IPS DF 6.9 (cell line): Measurements from ENCODE around the gene PCNA.
"Not testable (repeated sequence)": the region's sequence is repeated elsewhere in the genome, so short reads cannot be mapped to it uniquely, and the experiment has no call there.

Experiments used
- DNase-seq: peaks from one replicate; pipeline ENCODE4 v3.0.0-alpha.2; 2013; ENCODE audit warnings: low read depth, low spot score
- H3K27ac ChIP-seq: one replicate; pipeline ENCODE4 v1.5.1; 2013; ENCODE audit warnings: low read length, control low read depth
- H3K27me3 ChIP-seq: 2 replicates; pipeline ENCODE4 v1.6.1; 2013; ENCODE audit warnings: mild to moderate bottlenecking, low read length; ENCODE audit not compliant: control insufficient read depth, insufficient read depth
- H3K36me3 ChIP-seq: 2 replicates; pipeline ENCODE4 v1.6.1; 2013; ENCODE audit warnings: low read length; ENCODE audit not compliant: control insufficient read depth, insufficient read depth
- H3K4me1 ChIP-seq: 2 replicates; pipeline ENCODE4 v1.6.1; 2013; ENCODE audit warnings: low read length; ENCODE audit not compliant: control insufficient read depth, insufficient read depth
- H3K4me3 ChIP-seq: 2 replicates; pipeline ENCODE4 v1.5.1; 2013; ENCODE audit warnings: mild to moderate bottlenecking, low read length
- H3K9me3 ChIP-seq: 2 replicates; pipeline ENCODE4 v1.6.1; 2013; ENCODE audit warnings: low read length, inconsistent platforms; ENCODE audit not compliant: control insufficient read depth, insufficient read depth
- WGBS: extraction: QIAGEN DNeasy Blood & Tissue Kit; methylation state at CpG from one replicate; pipeline ENCODE4 v1.1.7; 2013; ENCODE audit warnings: mixed read lengths, missing lambda C conversion rate; ENCODE audit not compliant: insufficient read length, insufficient coverage; 5-methylcytosine and 5-hydroxymethylcytosine counted together

The PCNA gene

DNA sequence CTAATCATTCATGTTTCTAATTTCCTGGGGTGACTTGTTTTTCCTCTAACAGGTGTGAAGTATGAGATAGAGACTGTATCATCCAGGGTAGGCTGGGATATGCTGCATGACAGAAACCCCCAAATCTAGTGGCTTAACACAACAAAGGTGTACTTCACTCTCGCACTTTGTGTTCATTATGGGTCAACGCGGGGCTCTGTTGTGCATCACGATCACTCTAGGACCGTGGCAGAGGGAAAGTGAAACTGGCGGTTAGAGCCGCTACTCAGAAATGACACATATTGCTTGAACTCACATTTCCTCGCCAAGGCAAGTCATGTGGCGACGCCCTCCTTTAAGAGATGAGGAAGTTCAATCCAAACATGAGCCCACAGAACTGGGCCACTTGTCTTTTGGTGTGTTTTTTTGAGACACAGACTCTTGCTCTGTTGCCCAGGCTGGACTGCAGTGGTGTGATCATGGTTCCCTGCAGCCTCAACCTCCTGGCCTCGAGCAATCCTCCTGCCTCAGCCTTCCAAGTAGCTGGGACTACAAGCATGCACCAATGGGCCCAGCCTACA, 41.3 kb downstream of the PCNA start:
- H3K4me3 ChIP-seq = no peak overlapping the region
- no peaks in the 10 kb centered on the region for H3K27me3 ChIP-seq
- H3K36me3 ChIP-seq = no peaks in the 10 kb centered on the region
- no peak for DNase-seq
- no peaks in the 10 kb centered on the region for H3K9me3 ChIP-seq
- 0 out of 2 replicates have a peak, but pooled peaks cover 1% of the 10 kb centered on the region for H3K4me1 ChIP-seq
- no peak overlapping the region for H3K27ac ChIP-seq
- WGBS = no CpG with 5 or more reads among the region's 11 CpGs

DNA sequence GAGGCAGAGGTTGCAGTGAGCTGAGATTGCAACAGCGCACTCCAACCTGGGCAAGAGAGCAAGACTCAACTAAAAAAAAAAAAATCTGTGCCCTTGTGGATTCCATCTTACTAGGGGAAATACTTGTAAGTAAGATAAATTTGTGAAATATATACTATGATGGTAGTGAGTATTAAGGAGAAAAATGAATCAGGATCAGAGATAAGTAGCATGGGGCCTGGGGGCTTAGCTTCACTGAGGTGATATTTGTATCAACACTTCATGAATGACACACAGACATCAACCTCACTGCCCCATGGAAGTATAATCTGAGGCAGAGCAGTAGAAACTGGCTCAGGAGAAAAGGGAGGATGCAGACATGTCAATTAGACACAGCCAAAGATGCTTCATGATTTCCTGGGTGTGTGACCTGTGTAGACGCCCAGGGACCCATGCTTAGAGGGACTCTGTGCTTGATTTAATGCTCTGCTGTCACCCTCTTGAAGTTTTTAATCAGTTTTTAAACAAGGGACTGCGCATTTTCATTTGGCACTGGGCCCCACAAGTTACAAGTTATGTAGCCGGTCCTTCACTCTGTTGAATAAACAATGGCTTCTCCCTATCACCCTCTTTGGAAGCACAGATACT, 41.9 kb downstream of the PCNA start:
- Histone ChIP-seq H3K36me3 (no peaks in the 10 kb centered on the region), H3K4me1 (peaks cover 1% of the 10 kb centered on the region; the same call in 1 of the 2 replicates), H3K27me3 (no peaks in the 10 kb centered on the region), H3K9me3 (no peaks in the 10 kb centered on the region), H3K4me3 (no peak overlapping the region), H3K27ac (no peak overlapping the region)
- no CpG with 5 or more reads among the region's 4 CpGs for WGBS
- DNase-seq = no peak

DNA sequence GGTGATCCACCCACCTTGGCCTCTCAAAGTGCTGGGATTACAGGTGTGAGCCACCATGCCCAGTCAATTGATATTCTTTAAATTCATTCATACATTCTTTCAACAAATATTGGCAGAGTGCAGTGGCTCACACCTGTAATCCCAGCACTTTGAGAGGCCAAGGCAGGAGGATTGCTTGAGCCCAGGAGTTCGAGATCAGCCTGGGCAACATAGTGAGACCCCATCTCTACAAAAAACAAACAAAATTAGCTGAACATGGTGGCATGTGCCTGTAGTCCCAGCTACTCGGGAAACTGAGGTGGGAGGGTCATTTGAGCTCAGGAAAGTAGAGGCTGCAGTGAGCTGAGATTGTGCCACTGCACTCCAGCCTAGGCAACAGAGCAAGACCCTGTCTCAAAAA, 42.8 kb downstream of the PCNA start:
- not testable (repeated sequence) for DNase-seq, H3K9me3 ChIP-seq, H3K4me1 ChIP-seq, H3K4me3 ChIP-seq, H3K36me3 ChIP-seq, H3K27ac ChIP-seq, H3K27me3 ChIP-seq
- WGBS = no CpG with 5 or more reads among the region's 2 CpGs

DNA sequence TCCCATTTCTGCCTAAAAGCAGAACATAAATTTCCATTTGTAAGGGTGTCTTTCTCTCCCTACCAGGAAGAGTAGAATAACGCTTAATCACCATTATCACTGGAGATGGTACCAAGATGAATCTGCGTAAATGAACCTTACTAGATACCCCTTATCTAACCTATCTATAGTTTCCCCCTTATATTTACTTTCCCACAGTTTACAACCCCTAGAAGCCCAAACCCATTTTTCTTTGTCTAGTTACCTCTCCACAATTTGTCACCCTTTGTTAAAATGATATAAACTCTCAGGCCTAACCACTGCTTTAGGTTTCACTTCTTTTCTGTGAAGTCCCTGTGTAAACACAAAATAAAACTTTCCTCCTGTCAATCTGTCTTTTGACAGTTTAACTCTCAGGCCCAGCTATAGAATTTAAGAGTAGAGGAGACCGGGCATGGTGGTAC, 45.5 kb downstream of the PCNA start:
- Histone ChIP-seq H3K4me3 (no peak overlapping the region), H3K36me3 (no peaks in the 10 kb centered on the region), H3K27ac (no peak overlapping the region), H3K4me1 (peaks cover 1% of the 10 kb centered on the region; the same call in 1 of the 2 replicates), H3K27me3 (no peaks in the 10 kb centered on the region), H3K9me3 (no peaks in the 10 kb centered on the region)
- DNase-seq = no peak
- no CpG with 5 or more reads among the region's 3 CpGs for WGBS

DNA sequence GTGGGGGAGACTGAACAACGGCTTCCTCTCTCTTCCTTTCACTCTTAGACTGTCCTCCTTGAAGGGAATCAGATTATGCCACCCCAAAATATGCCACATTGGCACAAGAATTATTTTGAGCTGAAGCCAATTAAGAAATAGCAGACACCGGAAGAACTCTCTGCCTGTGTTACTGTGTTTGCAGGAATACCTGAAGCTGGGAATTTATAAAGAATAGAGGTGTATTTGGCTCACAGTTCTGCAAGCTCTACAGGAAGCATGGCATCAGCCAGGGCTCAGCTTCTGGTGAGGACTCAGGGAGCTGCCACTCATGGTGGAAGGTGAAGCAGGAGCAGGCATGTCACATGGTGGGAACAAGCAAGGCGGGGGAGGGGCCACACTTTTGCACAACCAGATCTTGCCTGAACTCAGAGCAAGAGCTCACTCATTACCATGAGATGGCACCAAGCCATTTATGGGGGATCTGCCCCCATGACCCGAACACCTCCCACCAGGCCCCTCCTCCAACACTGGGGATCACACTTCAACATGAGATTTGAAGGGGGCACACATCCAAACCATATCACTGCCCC, 46.0 kb downstream of the PCNA start:
- Histone ChIP-seq H3K36me3 (no peaks in the 10 kb centered on the region), H3K27me3 (no peaks in the 10 kb centered on the region), H3K9me3 (no peaks in the 10 kb centered on the region), H3K4me1 (peaks cover 1% of the 10 kb centered on the region; the same call in 1 of the 2 replicates), H3K4me3 (no peak overlapping the region), H3K27ac (no peak overlapping the region)
- no peak for DNase-seq
- no CpG with 5 or more reads among the region's 4 CpGs for WGBS

DNA sequence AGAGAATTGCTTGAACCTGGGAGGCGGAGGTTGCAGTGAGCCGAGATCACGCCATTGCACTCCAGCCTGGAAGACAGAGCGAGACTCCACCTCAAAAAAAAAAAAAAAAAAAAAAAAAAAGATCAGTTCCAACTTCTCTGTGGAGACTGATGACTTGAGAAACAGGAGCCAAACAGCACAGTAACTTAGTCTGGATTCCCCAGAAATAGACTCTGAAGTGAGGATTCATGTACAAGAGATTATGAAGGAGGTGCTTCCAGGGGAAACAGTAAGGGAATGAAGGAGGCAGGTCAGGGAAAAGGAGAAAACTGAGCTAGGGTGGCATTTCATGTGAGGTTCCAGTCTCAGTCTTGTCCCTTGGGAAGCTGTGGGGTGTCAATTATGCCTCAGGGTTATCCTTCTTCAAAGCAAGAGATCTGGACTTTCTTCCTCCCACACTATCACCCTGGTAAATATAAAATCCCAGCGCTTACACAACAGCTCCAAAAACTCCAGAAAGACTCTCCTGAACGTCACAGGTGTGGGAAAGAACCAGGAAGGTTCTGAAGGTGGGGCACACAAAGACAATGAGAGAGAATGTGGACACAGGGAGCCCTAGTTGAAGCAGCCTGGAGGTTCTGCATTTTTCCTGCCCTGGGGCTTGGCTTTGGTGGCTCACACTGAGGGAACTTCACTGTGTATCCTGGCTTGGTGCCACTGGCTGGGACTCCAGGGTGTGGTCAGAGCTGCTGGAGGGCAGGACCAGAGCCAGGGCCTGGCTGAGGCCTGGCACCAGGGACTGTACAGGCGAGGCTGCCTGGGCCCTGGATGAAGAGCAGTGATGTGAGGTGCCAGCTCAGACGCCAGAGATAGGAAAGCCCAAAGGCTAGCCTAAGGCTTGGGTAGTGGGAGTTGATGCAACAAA, 46.8 kb downstream of the PCNA start:
- Histone ChIP-seq H3K36me3 (no peaks in the 10 kb centered on the region), H3K27me3 (no peaks in the 10 kb centered on the region), H3K4me1 (peaks cover 1% of the 10 kb centered on the region; the same call in 1 of the 2 replicates), H3K27ac (no peak overlapping the region), H3K9me3 (no peaks in the 10 kb centered on the region), H3K4me3 (no peak overlapping the region)
- no CpG with 5 or more reads among the region's 8 CpGs for WGBS
- no peak for DNase-seq

DNA sequence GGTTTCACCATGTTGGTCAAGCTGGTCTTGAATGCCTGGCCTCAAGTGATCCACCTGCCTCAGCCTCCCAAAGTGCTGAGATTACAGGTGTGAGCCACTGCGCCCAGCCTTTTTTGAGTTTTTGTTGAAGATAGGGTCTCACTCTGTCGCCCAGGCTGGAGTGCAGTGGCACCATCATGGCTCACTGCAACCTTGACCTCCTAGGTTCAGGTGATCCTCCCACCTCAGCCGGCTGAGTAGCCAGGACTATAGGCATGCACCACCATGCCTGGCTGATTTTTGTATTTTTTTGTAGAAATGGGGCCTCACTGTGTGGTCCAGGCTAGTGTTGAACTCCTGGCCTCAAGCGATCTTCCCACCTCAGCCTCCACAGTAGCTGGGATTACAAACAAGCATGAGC, 47.8 kb downstream of the PCNA start:
- H3K27ac ChIP-seq, H3K4me3 ChIP-seq, DNase-seq, H3K27me3 ChIP-seq, H3K36me3 ChIP-seq, H3K4me1 ChIP-seq, H3K9me3 ChIP-seq: not testable (repeated sequence)
- WGBS = no CpG with 5 or more reads among the region's 4 CpGs

DNA sequence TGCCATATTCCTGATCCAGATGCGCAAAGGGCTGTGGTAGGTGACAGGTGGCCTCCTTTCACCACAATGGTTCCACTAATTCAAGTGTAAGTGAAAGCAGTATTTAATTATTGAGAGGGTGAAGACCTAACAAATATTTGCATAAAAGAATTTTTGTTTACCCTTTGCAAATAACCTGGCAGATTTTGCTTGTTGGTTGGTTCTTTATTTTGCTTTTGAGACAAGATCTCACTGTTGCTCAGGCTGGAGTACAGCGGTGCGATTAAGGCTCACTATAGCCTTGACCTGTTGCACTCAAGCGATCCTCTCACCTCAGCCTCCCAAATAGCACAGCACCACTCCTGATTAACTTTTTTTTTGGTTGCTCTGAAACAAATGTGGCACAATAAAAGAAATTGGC, 49.2 kb downstream of the PCNA start:
- Histone ChIP-seq H3K36me3 (no peaks in the 10 kb centered on the region), H3K4me1 (peaks cover 1% of the 10 kb centered on the region; the same call in 1 of the 2 replicates), H3K27ac (no peak overlapping the region), H3K4me3 (no peak overlapping the region), H3K27me3 (no peaks in the 10 kb centered on the region), H3K9me3 (no peaks in the 10 kb centered on the region)
- DNase-seq = no peak
- WGBS = no CpG with 5 or more reads among the region's 4 CpGs

DNA sequence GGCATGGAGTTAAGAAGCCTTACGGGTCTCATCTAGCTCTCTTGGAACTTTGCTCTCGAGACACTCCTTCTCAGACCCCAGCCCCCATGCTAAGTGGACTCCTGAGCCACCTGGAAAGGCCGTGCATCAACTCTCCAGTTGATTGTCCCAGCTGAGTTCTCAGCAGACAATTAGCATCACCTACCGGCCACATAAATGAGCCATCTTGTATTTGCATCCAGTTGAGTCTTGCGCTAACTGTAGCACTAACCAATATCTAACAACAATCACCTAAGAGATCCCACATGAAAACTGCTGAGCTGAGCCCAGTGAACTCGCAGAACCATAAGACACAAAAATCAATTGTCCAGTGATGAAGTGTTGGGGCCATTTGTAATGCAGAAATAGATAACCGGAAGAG, 49.7 kb downstream of the PCNA start:
- Histone ChIP-seq H3K9me3 (no peaks in the 10 kb centered on the region), H3K4me3 (no peak overlapping the region), H3K27ac (no peak overlapping the region), H3K4me1 (peaks cover 1% of the 10 kb centered on the region; the same call in 1 of the 2 replicates), H3K27me3 (no peaks in the 10 kb centered on the region), H3K36me3 (no peaks in the 10 kb centered on the region)
- WGBS = no CpG with 5 or more reads among the region's 7 CpGs
- no peak for DNase-seq

DNA sequence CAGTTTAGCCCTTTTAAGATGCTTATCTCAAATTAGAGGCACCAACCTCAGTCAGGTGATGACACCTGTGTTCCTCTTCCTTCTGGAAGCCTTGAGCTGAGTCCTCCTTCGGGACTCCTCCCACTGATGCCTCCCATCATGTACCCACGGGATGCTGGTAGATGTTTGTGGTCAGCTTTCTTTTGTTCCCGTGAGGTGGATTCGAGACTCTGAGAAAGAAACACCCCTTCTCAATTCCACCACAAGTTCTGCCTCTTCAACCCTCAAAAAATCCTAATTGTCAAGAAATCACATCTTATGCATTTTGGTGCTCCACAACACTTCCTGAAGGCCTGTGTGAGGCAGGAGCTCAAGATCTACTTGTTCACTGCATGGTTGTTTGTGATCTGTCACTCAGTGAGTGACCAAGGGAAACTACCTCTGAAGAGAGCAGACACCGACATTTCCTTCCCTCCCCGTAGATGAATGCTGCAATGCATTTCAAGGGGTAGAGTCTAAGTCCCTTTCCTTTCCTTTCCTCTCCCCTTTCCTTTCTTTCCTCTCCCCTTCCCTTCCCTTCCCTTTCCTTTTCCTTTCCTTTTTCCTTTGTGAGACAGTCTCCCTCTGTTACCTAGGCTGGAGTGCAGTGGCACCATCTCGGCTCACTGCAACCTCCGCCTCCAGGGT, 50.5 kb downstream of the PCNA start:
- H3K4me1 ChIP-seq = peaks cover 1% of the 10 kb centered on the region; the same call in 1 of the 2 replicates
- no peaks in the 10 kb centered on the region for H3K27me3 ChIP-seq
- WGBS = no CpG with 5 or more reads among the region's 8 CpGs
- H3K36me3 ChIP-seq = no peaks in the 10 kb centered on the region
- no peak for DNase-seq
- H3K9me3 ChIP-seq = no peaks in the 10 kb centered on the region
- no peak overlapping the region for H3K4me3 ChIP-seq
- H3K27ac ChIP-seq = no peak overlapping the region
